T-helper 2 cell treated with Interferon-gamma antibody and Interleukin-4, amounts not matched to agents 100 ng/mL and 5 ng/mL, for 36 hours (primary cell): ENCODE results near the gene SYPL2. TPM values are rescaled to one million over a fixed set of nuclear protein-coding genes. Genes with fewer than 3 reads are reported as not detected.
"Not testable (repeated sequence)": the region's sequence is repeated elsewhere in the genome, so short reads cannot be mapped to it uniquely, and the experiment has no call there.

Experiments used
- intact Hi-C: fragments of 100-400 bp; cut with micrococcal nuclease; formaldehyde crosslinking; loops from one replicate; pipeline ENCODE4 v1.15.1; 2023
- total RNA-seq: library from RNA; stranded (reverse); gene quantifications from 2 replicates; pipeline ENCODE4 v1.2.3, GENCODE V29; 2022

SYPL2 gene
- total RNA-seq, 1 donor from 2014 or later, result not detected

GRCh38 chr1:109468903-109469302 lies 2.6 kb downstream of the SYPL2 start:
- intact Hi-C loops, result no loop called here

- intact Hi-C loops, result no loop called here
These were observed 3.9 kb downstream of the SYPL2 start for GRCh38 chr1:109470245-109470644.

GRCh38 chr1:109472779-109473178 lies 6.4 kb downstream of the SYPL2 start:
- intact Hi-C loops, result no loop called here

GRCh38 chr1:109473284-109474057 lies 7.1 kb downstream of the SYPL2 start:
- intact Hi-C loops, result not testable (repeated sequence)

GRCh38 chr1:109474697-109475096 lies 8.4 kb downstream of the SYPL2 start:
- intact Hi-C loops, result no loop called here

GRCh38 chr1:109475261-109475660 lies 8.9 kb downstream of the SYPL2 start:
- intact Hi-C loops, result no loop called here

- intact Hi-C loops, result no loop called here
These were observed 10.5 kb downstream of the SYPL2 start for GRCh38 chr1:109476825-109477224.

GRCh38 chr1:109477821-109478220 lies 11.5 kb downstream of the SYPL2 start:
- intact Hi-C loops, result no loop called here

GRCh38 chr1:109478806-109479205 lies 12.5 kb downstream of the SYPL2 start:
- intact Hi-C loops, result no loop called here

- intact Hi-C loops, result no loop called here
These were observed 13.0 kb downstream of the SYPL2 start for GRCh38 chr1:109479311-109479710.

- intact Hi-C loops, result loop anchor here (5.0 to 10.0 kb wide), 3 partner anchors 142 to 385 kb away; partner anchors contain the start of genes PSRC1 and TMEM167B
These were observed 13.6 kb downstream of the SYPL2 start for GRCh38 chr1:109479901-109480300.

GRCh38 chr1:109481646-109482045 lies 15.3 kb downstream of the SYPL2 start:
- intact Hi-C loops, result loop anchor here (5.0 to 10.0 kb wide), 3 partner anchors 141 to 387 kb away; partner anchors contain the start of genes PSRC1 and TMEM167B

- intact Hi-C loops, result loop anchor here (5.0 to 10.0 kb wide), 3 partner anchors 140 to 387 kb away; partner anchors contain the start of genes PSRC1 and TMEM167B
These were observed 15.9 kb downstream of the SYPL2 start for GRCh38 chr1:109482242-109482641.

- intact Hi-C loops, result loop anchor here (1.0 to 10.0 kb wide), 6 partner anchors 11 to 388 kb away; partner anchors contain the start of genes CYB561D1, GNAI3, PSMA5 and PSRC1
These were observed 16.7 kb downstream of the SYPL2 start for GRCh38 chr1:109482791-109483671.

- intact Hi-C loops, result loop anchor here (1.0 to 10.0 kb wide), 7 partner anchors 10 to 389 kb away; partner anchors contain the start of genes CELSR2, CYB561D1, GNAI3 and PSMA5
These were observed 17.5 kb downstream of the SYPL2 start, which contains the start of gene ATXN7L2 for GRCh38 chr1:109483672-109484518. Gene ATXN7L2 (plus strand): TSS chr1:109483905. CDS start chr1:109483954, 49 bp downstream.

GRCh38 chr1:109484519-109484975 lies 18.2 kb downstream of the SYPL2 start:
- intact Hi-C loops, result loop anchor here (1.0 to 10.0 kb wide), 4 partner anchors 138 to 390 kb away; partner anchors contain the start of genes CELSR2, PSRC1 and TMEM167B

- intact Hi-C loops, result loop anchor here (10.0 kb wide), 1 partner anchor 390 kb away; the partner anchor contains the start of gene TMEM167B
These were observed 18.7 kb downstream of the SYPL2 start for GRCh38 chr1:109485001-109485400.

GRCh38 chr1:109487261-109487660 lies 20.9 kb downstream of the SYPL2 start:
- intact Hi-C loops, result loop anchor here (10.0 kb wide), 1 partner anchor 392 kb away; the partner anchor contains the start of gene TMEM167B

- intact Hi-C loops, result loop anchor here (10.0 kb wide), 1 partner anchor 393 kb away; the partner anchor contains the start of gene TMEM167B
These were observed 21.9 kb downstream of the SYPL2 start for GRCh38 chr1:109488201-109488600.

GRCh38 chr1:109488696-109489095 lies 22.4 kb downstream of the SYPL2 start:
- intact Hi-C loops, result loop anchor here (10.0 kb wide), 1 partner anchor 394 kb away; the partner anchor contains the start of gene TMEM167B
